Stimulated activated CD8-positive, alpha-beta memory T cell treated with anti-CD3 and anti-CD28 coated beads, Interleukin-12 subunit alpha, Interleukin-12 subunit beta, amount 100 ng/mL, for 1 hour (primary cell): ENCODE results near the gene PKHD1.
"Not testable (repeated sequence)": the region's sequence is repeated elsewhere in the genome, so short reads cannot be mapped to it uniquely, and the experiment has no call there.

Source experiments
- DNase-seq: peaks from one replicate; pipeline ENCODE4 v3.0.0-alpha.2; 2020; ENCODE audit warnings: low read depth

Gene PKHD1

GRCh38 chr6:51986864-51987263, 100.5 kb downstream of the PKHD1 start:
- no peak for DNase-seq

GRCh38 chr6:51983564-51983963, 103.8 kb downstream of the PKHD1 start:
- DNase-seq: no peak

- not testable (repeated sequence) for DNase-seq
Measured at GRCh38 chr6:51982695-51983094, 104.7 kb downstream of the PKHD1 start.

- DNase-seq: no peak
Measured at GRCh38 chr6:51976374-51976773, 111.0 kb downstream of the PKHD1 start.

GRCh38 chr6:51972659-51973058, 114.8 kb downstream of the PKHD1 start:
- no peak for DNase-seq

GRCh38 chr6:51968265-51968664, 119.1 kb downstream of the PKHD1 start:
- DNase-seq: no peak

GRCh38 chr6:51965222-51965801, 122.1 kb downstream of the PKHD1 start:
- DNase-seq: no peak

GRCh38 chr6:51963980-51964379, 123.4 kb downstream of the PKHD1 start:
- no peak for DNase-seq

- no peak for DNase-seq
Measured at GRCh38 chr6:51962354-51962753, 125.1 kb downstream of the PKHD1 start.

- DNase-seq: no peak
Measured at GRCh38 chr6:51960419-51960818, 127.0 kb downstream of the PKHD1 start.

- no peak for DNase-seq
Measured at GRCh38 chr6:51959744-51960383, 127.5 kb downstream of the PKHD1 start.

GRCh38 chr6:51954681-51955080, 132.7 kb downstream of the PKHD1 start:
- DNase-seq: no peak

- no peak for DNase-seq
Measured at GRCh38 chr6:51953246-51953645, 134.2 kb downstream of the PKHD1 start.

GRCh38 chr6:51951924-51952323, 135.5 kb downstream of the PKHD1 start:
- DNase-seq: no peak

- DNase-seq: no peak
Measured at GRCh38 chr6:51949526-51949925, 137.9 kb downstream of the PKHD1 start.

- DNase-seq: not testable (repeated sequence)
Measured at GRCh38 chr6:51939695-51940094, 147.7 kb downstream of the PKHD1 start.

- DNase-seq: no peak
Measured at GRCh38 chr6:51936531-51937290, 150.7 kb downstream of the PKHD1 start.

GRCh38 chr6:51934098-51934497, 153.3 kb downstream of the PKHD1 start:
- no peak for DNase-seq

- DNase-seq: no peak
Measured at GRCh38 chr6:51932956-51933355, 154.5 kb downstream of the PKHD1 start.

- no peak for DNase-seq
Measured at GRCh38 chr6:51930602-51931001, 156.8 kb downstream of the PKHD1 start.

GRCh38 chr6:51929934-51930574, 157.4 kb downstream of the PKHD1 start:
- DNase-seq: no peak

GRCh38 chr6:51928320-51928719, 159.1 kb downstream of the PKHD1 start:
- DNase-seq: no peak

GRCh38 chr6:51927450-51927849, 160.0 kb downstream of the PKHD1 start:
- DNase-seq: no peak
